Activated CD8-positive, alpha-beta memory T cell treated with anti-CD3 and anti-CD28 coated beads for 1 hour (primary cell): ENCODE results near the gene CSF1R.
A peak's percentile ranks its signal among the peaks of the same experiment; 100 is the strongest.

Experiments
- DNase-seq, 2 donors: peaks; one replicate each; pipeline ENCODE4 v3.0.0-alpha.2; 2020; ENCODE audit warnings: low read depth in 1 of 2; ENCODE audit errors: extremely low read depth in 1 of 2

The CSF1R gene

DNA sequence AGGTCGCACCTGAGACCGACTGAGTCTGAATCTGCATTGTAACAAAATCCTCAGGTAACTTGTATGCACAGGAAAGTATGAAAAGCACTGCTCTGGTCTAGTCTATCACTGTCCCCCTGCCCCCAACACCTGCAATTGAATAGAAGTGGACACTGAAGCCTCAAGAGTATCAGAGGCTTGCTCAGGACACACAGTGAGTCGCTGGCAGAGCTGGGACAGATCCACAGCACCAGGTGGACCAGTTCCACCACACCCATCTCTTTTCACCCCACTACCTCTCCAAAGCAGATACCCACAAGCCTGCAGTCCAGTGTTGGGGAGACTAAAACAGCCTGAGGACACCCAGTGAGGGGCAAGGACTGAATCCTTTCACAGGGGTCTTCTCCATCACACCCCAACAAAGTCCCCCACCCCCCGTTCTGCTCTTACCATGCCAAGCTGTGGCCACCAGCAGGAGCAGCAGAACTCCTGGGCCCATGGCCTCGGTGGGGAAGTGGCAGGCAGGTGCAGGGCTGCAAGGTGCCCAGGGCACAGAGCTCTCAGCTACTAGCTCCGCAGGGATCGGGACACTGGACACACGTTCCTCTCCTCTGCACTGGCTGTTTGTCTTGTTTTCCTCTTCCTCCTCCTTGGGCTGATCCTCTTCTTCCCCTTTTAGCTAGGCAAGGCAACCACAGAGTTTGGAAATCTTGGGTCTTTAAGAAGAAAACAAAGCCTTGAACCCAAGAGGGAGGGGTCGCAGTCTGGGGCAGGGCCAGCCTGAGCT lies at the start of gene CSF1R:
CSF1R (minus strand) TSS at position 605 of the 766 bp plus-strand sequence; CDS start at position 478, 127 bp downstream.
- DNase-seq = no peak

DNA sequence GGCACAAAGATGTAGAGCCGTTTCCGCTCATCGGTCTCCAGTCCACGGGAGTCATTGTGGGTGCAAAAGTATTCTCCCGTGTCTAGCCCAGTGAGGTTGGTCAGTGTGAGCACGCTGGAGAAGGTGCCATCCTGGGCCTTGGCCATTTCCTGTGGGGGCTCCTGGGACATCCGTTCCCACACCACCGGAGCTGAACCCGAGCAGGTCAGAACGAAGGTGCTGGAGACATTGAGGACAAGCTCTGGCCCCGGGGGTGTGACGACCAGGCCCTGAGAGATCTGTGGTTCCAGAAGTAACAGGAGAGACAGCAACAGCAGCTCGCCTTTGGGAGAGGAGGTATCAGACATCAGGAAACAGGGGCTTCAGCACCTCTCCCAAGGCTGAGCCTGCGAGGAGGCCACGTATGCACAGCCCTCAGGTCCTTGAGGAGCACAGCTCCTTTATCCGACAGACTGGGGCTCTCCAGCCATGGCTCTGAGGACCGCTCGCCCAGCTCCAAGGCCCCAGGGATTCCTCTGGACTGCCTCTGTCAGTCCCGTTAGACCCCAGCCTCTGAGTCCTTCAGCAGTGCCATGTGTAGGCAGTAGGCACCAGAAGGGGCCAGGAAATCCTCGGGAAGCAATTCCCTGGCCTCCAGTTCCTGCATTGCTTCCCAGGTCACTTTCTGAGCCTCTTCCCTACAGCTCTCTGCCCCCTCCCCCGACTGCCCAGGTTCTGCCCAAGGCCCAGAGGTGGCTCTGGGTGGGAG lies 49.4 kb upstream of the CSF1R start:
- no peak for DNase-seq

DNA sequence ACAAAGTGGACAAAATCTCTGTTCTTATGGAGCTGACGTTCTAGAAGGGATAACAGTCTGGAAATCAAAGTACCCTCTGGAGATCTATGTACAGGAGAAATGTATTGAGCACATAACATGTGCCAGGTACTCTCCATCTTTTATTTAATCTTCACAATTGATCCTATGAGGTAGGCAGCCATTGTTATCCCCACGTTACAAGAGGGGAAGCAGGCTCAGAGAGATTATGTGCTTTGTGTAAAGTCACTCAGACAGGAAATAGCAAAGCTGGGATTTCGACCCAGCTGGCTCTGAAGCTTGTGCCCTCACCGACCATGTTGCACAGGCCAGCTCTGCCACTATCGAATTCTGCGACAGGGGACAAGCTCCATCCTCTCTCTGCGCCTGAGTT lies 47.8 kb upstream of the CSF1R start:
- no peak for DNase-seq

DNA sequence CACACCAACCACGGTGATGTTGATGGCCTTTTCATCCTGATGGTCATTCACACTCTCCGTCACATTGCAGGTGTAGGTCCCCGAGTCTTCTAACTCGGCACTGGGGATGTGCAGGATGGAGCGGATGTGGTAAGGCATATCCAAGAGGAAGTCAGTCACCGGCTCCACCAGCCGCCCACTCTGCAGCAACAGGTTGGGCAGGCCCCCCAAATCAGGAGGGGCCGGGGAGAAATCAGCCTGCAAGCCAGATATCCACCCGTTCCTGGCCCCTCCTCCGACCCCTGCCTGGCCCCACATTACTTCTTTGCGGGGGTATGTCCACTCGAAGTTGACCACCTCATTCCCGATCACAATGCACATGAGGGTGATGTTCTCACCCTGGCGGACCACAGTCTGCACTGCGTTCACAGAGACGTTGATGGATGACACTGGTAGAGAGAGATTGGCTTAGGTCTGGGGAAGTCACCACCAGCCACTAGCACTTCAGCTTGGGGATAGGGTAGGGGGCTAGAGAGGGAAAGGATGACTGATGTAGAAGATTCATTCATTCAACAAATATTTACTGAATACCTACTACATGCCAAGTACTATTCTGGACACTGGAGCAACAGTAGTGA lies 47.3 kb upstream of the CSF1R start:
- no peak for DNase-seq

DNA sequence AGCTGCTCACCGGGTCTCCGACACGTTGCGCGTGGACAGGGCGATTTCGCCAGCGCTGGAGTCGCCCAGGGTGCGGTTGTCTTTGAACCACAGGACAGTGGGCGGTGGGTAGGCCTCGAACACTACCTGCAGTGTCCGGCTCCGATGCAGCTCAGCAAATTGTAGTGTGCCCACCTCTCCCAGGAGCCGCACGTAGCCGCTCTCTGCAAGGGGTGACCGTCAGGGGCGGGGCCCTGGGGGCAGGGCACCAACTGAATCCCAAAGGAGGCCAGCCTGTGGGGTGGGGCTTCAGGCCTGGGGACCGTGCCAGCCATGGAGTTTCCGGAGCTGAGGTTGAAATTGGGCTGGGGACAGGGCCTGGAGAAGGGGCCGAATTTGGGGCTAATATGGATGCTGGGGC lies 46.4 kb upstream of the CSF1R start:
- DNase-seq = no peak

DNA sequence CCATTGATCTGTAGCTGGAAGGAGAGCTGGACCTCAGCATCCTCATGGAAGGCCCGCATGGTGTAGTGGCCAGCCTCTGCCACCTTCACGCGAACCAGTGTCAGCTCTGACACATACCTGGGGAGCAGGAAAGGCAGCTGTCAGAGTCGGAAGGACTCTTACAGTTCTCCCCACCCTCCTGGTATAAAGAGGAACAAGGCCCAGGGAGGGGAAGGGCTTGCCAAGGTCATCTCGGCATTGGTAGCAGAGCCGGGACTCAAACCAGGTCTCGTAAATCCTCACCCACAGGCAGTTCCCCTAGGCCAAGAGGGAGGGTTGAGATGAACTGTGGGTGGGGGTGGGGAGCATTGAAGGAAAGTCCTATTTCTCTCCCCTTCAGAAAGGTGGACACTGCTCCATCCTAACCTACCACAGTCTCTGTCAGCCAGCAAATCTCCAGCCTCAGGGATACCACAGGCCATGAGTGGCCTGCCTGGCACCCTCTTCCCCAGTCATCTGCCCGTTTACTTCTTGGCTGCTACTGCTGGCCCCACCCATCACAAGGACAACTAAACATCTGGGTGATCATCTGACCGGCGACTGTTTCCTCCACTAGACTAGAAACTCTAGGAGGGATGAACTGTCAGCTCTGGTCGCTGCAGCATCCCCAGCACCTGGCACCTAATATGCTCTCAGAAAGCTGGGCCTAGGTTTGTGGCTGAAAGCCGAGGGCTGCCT lies 45.8 kb upstream of the CSF1R start:
- no peak for DNase-seq

DNA sequence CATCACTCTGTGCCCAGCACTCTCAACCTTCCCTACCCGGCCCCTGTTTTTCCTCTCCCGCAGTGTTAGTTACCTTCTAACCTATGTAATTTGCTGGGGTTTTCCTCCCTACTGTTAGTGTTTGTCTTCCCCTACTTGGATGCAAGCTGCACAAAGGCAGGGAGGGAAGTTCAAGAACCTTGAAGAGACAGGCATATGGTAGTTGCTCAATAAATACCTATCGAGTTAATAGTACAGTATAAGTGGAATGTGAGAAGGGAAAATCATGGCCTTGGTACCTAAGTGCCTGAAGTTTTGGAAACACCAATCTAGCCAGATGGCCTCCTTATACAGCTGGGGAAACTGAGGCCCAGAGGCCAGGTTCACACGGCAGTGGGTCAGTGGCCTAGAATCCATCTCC lies 45.1 kb upstream of the CSF1R start:
- no peak for DNase-seq

DNA sequence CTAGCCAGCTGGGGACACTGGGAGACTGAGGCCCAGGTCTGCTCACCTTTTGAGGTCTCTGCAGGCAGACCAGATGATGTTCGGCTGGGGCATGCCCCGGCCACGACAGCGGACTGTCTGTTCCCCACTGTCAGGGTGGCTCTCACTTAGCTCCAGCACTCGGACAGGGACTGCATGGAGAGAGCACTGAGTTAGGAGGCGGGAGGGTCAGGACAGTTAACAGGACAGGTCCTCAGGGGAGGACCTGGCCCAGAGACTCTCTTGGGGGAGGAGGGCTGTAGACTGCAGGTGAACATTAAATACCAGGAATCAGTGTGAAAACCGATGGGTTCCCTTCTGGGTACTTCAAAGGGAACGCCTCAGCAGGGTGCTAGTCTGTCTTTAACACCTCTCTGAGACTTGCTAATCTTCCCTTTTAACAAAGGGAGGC lies 44.2 kb upstream of the CSF1R start:
- DNase-seq = no peak

DNA sequence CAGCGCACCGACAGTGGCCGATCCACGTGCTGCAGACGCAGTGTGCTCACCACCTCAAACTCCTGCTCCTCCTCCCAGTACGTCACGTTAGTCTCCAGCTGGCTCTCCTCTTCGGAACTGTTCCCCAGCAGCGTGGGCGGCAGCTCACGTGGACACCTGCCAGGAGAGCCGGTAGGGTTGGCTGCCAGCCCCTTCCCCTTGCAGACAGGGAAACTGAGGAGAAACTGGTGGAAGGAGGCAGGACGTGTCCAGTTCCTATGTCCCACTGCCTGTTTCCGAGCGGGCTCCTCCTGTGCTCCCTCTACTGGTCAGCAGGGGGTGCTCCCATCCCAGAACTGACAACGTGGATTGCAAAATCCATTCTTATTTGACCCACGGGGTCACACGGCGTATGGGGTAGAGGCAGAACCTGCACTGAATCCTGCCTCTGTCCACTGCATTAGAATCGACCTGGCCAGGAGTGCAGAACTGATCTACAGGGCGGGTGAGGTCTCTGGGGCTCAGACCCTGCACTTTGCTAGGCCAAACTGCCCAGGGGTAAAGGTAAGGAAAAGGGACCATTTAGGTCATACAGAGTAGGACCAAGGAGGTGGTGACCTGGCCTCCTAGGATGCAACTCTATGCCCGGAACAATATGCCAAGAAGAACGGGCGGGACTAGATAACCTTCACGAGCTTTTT lies 43.6 kb upstream of the CSF1R start:
- peak in 1 of 2 donors; percentile 18 for DNase-seq

DNA sequence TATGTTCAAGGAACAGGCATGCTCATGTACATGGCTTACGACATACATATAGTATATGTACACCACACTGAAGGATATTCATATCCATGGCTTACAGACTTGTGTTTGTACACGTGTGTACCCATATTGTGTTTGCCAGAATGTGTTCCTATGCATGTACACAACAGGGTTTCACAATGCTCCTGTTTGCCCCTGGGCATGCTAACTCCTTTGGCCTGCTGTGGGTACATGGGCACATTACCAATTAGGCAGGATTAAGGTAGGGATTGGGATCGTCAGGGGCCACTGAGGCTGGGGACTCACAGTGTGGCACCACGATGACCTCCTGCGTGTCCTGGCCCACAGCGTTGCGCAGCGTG lies 43.1 kb upstream of the CSF1R start:
- DNase-seq = no peak

DNA sequence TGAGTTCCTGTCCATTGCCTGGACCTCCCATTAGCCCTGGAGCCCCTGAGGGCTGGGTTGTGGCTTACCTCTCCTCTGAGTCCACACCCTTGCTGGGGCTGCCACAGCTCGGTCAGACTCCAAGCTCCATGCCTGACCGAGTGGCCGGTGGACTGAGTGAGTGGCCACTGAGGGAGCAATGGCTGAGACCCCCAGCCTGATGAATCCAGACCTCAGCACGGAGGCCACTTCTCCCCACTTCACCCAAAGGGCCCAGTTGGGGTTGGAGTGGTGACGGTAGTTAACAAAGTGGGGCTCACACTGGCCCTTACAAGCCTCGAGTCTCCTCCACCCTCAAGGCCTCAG lies 40.5 kb upstream of the CSF1R start:
- no peak for DNase-seq

DNA sequence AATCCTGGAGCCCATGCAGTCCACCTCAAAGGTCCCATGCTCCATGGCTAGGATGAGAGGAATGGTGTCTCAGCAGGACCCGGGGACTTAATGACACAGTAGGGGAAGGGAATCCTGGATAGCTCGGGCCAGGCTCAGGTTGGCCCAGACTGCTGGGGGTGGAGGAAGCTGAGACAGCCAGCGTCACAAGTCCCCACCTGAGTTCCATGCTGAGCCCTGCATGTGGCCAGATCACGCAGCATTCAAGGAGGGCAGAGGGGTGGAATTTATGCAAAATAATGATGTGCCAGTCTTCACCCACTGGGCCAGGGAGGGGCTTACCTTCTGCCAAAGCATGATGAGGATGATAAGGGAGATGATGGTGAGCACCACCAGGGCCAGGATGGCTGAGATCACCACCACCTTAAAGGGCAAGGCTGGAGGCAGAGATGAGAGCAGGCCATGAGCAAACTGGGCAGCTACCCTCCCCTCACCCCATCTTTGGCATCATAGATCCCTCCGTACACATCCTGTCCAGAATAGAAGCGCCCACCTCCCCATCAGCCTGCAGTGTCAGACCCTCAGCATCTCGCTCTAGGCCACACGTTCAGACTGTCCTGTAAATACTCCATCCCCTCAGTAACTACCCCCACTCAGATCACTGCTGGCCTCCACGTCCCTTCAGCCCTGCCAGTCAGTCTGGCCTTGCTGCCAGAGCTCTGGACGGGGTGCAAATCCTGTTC lies 40.0 kb upstream of the CSF1R start:
- no peak for DNase-seq

DNA sequence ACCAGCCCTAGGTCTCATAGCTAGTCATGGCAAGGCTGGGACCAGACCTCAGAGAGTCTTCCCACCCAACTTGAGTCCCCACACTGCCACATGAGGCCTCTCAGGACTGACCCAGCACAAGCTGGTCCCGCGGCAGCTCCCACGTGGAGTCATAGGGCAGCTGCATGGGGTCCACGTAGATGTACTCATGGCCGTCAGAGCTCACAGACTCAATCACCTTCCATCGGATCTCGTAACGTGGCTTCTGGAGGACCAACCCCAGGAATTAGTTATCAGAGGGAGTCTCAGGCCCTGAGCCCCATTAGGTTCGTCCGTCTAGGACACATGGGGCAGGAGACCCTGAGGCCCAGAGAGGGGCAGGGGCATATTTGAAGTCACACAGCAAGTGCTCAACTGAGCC lies 39.0 kb upstream of the CSF1R start:
- DNase-seq = no peak

DNA sequence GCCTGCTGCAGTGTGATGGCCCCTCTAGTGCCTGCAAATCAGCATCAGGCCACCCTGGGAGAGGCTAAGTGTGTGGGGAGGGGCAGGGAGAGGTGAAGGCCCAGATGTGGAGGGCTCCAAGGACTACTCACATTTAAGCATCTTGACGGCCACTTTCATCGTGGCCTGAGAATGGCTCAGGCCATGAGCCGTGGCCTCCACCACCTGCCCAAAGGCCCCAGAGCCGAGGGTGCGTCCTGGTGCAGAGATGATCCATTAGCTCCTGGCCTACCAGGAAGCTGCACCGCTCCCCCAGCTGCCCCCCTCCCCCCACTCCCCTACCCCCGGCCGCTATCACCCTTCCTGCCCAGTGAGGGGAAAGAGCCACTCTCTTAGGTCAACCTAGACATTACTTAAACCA lies 38.2 kb upstream of the CSF1R start:
- no peak for DNase-seq

DNA sequence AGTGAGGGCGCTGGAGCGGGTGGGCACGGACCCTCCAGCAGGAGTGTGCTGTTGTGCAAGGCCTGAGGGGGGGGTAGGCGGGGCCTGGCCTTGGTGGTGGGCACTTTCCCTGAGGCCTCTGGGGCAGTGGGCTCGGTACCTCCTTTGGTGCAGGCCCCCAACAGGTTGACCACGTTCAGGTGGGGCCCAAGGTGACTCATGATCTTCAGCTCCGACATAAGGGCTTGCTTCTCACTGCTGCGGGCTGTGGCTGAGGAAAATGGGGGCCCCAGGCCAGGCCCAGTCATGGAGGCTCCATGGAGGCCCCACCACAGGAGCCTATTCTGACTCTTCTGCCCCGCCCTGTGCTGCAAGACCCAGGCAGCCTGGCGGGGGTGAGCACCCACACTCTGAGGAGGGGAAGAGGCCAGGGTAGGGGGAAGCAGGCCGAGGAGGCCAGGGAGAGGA lies 37.8 kb upstream of the CSF1R start:
- no peak for DNase-seq

DNA sequence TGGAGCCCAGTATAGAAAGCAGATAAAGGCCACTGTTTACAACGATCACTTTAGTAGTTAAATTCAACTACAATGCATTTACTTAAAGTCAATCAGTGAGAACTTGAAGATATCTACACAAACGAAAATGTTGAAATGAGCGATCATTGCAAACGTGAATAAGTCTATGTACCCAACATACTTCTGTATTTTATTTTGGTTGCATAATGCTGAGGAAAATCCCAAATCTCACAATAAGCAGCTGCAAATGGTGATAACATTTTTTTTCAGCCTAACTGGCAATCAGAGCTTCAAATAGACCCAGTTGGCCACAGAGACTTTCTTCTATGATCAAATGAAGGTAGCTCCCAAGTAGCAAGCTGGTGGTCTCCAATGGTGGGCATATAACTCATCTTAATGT lies 37.2 kb upstream of the CSF1R start:
- no peak for DNase-seq

DNA sequence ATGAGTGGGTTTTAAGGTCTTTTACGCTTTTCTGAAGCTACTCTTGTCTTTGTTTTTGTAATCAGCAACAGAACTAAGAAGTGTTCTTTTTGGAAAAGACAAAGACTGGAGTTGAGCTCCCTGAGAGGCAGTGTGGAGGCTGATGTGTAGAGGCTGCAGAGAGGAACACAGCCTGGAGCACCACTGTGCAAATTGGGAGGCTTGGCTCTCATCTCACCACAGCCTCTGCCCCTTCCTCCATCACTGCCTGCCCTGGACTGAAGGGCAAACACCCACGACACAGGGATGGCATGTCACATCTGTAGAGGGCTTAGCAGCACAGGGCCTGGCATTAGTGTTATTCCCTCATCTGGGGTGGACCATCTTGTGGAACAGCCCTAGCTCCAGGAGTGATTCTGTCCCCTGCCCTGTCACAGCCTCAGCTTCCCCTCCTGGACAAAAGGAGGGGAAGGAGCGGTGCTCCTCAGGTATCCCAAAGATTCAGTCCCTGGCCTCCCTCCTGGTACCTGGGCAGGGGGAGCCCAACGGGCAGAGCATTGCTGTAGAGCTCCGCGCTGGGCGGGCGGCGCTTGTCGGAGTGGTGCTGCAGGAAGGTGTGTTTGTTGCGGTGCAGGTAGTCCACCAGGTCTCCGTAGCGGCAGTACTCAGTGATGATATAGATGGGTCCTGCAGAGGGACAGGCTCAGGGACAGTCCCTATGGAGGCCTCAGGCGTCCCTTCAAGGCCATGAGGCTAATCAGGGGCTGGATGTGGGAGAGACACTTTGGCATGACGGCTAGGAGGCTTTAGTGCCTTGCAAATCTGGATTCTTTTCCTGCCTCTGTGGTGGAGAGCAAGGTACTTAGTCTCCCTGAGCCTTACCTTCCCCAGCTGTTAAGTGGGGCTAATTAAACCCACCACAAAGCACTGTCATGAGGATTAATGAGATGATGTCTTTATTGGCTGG lies 36.5 kb upstream of the CSF1R start:
- no peak for DNase-seq

DNA sequence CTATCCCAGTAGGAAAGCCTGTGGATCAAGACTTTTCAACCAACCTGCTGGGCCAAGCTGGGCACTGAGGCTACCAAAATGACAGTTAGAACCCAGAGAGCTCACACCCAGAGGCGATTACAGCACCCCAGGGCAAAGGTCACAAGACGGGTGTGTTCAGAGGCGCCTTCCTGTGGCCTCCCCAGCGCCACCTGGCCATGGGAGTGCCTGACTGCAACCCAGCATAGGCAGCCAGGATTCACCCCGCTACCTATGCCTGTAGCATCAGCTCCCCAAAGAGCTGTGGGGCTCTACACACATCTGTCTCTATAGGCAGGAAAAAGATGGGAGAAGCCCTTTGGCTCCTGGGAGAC lies 35.8 kb upstream of the CSF1R start:
- no peak for DNase-seq

DNA sequence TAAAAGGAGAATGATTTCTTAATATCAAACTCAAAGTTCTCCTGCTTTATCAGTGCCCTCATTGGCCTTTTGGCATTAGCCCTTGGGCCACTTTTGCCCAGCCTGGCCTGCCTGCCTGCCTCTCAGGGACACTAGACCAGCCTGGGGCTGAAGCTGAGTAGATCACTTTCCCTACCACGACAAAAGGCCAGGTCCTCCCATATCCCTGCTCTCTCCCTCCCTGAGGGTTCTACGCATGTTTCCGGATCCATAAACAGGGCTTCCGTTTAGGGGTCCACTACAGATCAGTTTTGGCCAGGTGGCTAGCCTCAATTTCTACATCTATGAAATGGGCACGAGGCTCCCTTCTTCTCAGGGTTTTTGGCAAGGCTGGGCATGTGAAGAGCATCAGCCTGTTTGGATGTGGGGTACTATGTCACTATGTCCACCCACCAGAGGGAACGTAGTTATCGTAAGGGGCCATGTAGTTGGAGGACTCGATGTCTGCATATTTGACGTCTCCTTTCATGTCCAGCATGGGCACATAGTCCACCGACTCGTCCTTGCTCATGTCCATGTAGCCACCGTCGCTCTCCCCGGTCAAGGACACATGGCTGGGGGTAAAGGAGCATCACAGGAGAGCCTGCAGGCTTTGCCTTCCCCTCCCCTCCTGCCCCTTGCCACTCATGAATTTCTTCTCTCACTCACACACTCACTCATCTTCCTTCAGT lies 35.2 kb upstream of the CSF1R start:
- DNase-seq = no peak
